Stimulated activated CD4-positive, alpha-beta T cell treated with anti-CD3 and anti-CD28 coated beads, Interleukin-15, amount 100 ng/mL, for 24 hours (primary cell): ENCODE data around the gene ZNF771.

Source experiments
- DNase-seq: peaks from one replicate; pipeline ENCODE4 v3.0.0-alpha.2; 2020

Gene ZNF771

DNA sequence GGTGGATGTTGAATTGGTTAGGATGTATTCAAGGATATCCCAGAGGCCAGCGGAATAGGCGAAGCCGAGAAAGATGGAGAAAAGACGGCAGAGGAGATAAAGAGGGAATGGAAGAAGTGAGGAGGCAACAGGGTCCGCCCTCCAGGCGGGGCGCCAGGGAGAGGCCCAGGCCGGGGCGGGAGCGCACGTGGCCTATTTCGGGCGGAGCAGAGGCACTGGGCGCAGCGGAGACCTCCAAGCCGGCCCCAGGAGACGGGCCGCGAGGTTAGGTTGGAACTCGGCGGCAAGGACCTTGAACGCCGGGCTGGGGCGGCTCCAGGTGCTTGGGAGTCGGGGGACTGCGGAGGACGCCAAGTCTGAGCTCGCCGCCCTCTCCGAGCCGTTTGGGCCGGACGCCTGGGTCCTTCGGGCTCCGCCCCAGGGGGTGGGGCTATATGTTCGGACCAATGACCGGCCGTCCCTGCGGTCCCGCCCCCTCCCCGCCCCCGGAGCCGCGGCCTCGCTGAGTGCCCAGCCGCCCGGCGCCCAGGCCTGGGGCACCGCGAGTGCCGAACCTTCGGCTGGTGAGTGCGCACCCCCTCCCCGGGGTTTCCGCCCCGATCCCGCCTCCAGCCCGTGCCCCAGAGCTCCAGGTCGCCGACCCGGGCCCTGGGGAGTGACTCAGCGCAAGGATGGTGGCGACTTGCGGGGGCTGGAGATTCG lies at the start of gene ZNF771:
ZNF771 (plus strand) TSS at position 505 of the 702 bp plus-strand sequence. CDS start 448 bp downstream, outside the sequence.
- DNase-seq: peak; percentile 98

DNA sequence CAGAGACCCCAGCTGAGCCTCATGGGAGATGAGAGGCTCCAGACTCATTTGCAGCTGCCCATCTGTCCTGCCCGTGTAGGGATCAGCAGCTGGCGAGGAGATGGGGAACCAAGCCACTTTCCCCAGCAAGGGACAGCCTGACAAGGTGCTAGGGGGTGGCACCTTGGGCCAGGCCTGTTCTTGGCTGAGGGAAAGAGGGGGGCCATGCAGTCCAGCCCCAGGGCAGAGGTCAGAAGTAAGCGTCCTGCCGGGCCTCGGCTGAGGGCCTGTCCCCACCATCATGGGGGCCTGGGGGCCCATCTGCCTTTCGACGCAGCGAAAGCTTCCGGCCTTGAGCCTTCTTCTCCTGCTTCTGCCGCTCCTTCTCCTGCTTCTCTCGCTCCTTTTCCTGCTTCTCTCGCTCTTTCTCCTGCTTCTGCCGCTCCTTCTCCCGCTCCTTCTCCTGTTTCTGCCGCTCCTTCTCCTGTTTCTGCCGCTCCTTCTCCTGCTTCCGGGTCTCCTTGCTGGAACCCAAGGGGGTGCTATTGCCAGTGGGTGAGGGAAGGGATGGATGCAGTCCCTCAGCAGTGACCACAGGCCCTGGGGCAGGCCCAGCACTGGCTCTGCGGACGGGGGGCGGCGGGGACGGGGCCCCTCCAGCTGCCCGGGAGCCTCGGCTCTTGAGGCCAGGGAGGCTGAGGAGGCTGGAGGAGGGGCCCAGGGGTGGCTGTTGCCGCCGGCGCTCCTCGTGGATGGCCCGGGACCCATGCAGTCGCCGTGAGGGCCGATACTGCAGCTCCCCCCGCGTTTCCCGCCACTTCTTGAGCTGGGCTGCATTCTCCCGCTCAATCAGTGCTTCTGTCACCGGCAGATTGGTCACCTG lies 49.5 kb upstream of the ZNF771 start:
- DNase-seq: no peak

DNA sequence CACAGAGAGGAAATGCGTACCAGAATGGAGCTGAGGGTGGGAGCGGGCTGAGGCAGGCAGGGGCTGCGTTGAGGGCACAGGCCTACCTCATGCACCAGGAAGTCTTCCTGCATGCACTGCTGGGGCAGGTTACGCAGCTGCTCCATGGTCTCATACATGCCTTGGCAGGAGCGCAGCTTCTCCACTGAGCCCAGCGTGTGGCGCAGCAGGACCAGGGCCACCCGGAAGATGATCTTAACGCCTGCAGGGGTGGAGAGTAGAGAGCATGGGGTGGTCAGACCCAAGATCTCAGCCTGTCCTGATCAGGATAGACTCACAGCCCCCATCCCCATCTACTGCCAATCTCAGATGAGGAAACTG lies 48.8 kb upstream of the ZNF771 start:
- no peak for DNase-seq

GRCh38 chr16:30358990-30359870 lies 48.2 kb upstream of the ZNF771 start:
- DNase-seq: no peak

GRCh38 chr16:30359871-30360170 lies 47.6 kb upstream of the ZNF771 start:
- no peak for DNase-seq

- DNase-seq: no peak
Observed at GRCh38 chr16:30361180-30361579, 46.2 kb upstream of the ZNF771 start.

- no peak for DNase-seq
Observed at GRCh38 chr16:30365200-30365599, 42.2 kb upstream of the ZNF771 start.

DNA sequence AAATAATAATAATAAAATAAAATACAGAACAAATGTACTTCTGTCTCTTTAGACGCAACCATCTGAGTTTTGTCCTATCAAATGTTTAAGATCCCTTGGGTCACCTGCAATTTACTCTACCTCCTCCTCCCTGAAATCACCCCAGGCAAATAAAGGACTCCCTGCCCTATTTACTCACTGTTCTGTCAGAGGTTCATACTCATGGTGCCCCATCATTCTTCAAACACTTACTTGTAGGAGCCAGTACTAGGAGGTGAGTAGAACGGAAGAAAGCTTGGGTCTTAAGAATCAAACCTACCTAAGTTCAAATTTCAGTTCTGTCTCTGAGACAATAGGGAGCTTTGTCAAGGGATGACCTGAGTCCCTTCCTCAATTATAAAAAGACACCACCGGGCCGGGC lies 40.9 kb upstream of the ZNF771 start:
- DNase-seq: no peak

DNA sequence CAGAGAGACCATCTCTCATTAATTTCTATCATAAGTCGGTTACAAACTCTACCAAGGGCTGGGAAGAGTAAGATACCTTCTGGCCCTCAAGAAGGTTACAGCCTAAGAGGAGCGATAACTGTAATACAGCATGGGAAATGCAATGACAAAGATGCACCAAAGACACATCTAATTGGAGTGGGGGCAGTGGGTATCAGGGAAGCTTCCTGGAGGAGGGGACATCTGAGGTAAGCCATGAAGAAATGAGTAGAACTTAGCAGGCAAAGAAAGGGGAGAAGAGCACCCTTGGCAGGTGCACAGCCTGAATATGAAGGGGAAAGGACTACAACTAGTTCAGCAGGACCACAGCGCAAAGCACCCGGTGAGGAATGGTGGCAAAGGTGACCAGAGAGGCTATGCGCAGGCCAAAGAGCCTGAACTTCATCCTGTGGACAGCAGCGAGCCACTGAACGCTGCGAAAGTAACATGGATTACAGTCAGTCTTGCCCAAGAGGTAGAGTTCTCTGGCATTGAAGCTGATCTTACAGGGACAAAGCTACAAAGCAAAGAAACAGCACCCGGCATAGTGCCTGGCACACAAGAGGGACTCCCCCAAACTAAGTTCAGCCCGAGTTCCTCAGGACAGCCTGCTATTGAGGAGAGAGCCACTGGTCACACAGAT lies 39.9 kb upstream of the ZNF771 start:
- no peak for DNase-seq

DNA sequence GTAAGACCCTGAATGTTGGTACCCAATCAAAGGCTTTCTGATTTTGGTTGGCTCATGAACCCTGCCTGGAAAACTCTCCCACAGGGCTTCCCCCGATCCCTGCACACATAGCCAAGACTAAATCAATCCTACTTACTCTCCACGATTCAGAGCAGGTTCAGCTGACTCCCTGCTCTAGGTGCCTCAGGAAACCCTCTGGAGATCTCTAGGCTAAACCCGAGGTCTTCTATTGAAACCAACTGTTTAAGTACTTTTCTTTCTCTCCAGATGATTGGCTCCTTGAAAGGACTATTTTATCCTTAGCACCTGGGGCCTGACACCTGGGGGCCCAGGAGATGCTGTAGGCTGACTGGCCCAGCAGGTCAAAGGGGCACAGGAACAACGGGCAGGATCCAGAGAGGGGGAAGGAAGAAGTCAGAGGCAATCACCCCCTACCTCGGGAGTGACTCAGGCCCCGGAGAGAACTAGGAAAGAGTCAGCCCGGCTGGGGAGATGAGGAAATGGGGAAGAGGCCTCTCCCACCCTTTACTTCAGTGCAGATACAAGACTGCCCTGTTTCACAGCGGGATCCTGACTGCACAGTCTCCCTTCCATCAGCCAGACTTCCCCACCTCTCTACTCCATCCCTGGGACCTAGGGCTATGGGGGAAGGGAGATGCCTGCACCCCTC lies 39.1 kb upstream of the ZNF771 start:
- DNase-seq: no peak

- no peak for DNase-seq
Observed at GRCh38 chr16:30368792-30369090, 38.7 kb upstream of the ZNF771 start.

DNA sequence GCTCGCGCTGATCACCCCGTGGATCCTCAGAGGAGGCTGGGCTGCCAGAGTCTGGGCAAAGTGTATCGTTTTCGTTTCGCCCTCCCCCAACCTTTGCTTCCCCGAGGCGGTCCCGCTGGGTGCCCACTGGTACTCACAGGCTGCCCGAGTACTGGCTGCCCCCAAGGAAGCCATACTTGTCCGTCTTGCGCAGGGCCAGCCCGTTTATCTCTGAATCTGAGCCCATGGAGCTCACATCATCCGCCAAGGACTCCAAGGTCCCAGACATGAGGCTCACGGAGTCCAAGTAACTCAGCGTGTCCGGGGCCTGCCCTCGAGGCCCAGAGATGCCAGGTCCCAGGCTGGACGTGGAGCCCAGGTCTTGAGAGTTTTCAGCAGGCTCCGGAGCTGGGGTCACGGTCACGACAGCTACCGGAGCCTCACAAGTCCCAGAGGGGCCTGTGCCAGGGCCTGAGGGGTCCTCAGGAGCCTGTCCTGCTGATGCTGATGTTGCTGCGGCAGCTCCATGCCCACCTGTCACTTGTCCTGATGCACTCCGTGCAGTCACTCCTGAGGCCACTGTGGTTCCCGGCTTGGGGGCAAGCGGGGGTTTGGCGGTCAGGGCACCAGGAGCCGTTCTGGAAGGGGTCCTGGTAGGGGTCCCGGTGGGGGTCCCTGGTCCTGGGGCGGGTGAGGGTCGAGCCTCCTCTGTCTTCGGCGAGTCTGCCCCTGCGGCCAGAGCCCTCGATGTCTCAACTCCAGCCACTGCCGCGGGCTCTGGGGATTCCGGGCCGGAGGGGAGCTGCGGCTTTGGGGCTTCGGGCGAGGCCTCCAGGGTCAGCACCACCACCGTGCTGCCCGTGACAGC lies 38.1 kb upstream of the ZNF771 start:
- DNase-seq: peak; percentile 36

GRCh38 chr16:30369938-30370455 lies 37.4 kb upstream of the ZNF771 start:
- no peak for DNase-seq

- peak; percentile 99 for DNase-seq
Observed at GRCh38 chr16:30370456-30371247, 36.8 kb upstream of the ZNF771 start, which contains the start of gene TBC1D10B. TSS of gene TBC1D10B (minus strand) at chr16:30370494. CDS start at chr16:30370183, 311 bp downstream.

GRCh38 chr16:30371248-30371816 lies 36.1 kb upstream of the ZNF771 start:
- no peak for DNase-seq

DNA sequence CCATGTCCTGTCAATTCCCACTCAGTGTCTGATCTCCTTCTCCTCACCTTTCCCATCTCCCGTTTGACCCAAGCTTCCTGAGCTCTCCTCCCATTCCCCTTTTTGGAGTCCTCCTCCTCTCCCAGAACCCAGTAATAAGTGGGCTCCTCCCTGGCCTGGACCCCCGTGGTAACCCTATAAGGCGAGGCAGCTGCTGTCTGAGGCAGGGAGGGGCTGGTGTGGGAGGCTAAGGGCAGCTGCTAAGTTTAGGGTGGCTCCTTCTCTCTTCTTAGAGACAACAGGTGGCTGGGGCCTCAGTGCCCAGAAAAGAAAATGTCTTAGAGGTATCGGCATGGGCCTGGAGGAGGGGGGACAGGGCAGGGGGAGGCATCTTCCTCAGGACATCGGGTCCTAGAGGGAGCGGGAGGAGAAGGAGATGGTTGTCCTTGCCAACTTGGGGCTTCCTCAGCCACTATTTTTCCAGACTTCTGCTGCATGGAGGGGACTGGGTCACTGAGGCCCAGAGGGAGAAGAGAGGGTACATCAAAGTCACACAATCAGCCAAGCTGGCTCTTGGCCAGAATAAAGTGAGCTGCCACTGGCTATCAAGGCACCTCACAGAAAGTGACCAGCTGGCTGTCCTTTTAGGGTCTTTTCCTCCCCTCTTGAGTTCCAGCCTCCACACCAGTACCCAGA lies 35.2 kb upstream of the ZNF771 start:
- no peak for DNase-seq

DNA sequence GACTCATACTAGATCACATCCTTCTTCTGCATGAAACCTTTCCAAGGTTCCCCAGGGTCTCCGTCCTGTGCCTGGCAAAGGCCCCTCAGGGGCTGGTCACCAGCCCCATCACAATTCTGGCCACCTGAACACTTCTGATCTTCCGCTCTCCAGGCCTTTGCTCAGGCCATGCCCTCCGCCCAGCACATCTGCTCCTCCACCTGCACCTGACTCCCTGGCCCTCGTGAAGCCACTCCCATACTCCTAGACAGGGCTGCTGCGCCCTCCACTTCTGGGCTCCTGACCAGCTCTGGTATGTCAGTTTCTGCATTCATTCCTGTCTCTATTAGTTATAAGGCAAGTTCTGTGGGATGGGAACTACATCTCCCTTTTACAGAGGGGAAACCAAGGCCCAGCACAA lies 34.7 kb upstream of the ZNF771 start:
- DNase-seq: no peak

DNA sequence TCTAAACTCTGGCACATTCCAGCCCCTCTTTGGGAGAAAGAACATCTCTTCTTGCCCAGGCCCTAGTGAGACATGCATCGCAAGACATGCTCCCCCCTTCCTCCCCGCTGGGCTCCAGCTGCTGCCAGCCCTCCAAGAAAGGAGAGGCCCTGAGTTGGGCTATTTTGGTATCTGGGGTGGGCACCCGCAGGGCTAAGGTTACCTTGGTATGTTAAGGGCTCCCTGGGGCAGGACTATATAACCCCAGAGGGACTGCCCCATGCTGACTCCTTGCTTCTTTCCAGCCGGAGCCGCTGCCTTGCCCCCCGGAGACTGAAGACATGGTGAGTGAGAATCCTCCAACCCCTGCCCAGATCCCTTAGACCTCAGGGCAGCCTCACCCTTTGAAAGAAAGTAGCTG lies 32.9 kb upstream of the ZNF771 start, which contains the start of gene MYL11:
MYL11 (plus strand) TSS at position 265 of the 400 bp plus-strand sequence; CDS start at position 321, 56 bp downstream.
- no peak for DNase-seq

- DNase-seq: no peak
Observed at GRCh38 chr16:30375864-30376263, 31.5 kb upstream of the ZNF771 start.
